Measurements from ENCODE around the gene ERN1. TPM values are rescaled to one million over a fixed set of nuclear protein-coding genes. Genes with fewer than 3 reads are reported as not detected.

Gene ERN1
- total RNA-seq, 1 donor from 2014 or later = 91.0 TPM

DNA sequence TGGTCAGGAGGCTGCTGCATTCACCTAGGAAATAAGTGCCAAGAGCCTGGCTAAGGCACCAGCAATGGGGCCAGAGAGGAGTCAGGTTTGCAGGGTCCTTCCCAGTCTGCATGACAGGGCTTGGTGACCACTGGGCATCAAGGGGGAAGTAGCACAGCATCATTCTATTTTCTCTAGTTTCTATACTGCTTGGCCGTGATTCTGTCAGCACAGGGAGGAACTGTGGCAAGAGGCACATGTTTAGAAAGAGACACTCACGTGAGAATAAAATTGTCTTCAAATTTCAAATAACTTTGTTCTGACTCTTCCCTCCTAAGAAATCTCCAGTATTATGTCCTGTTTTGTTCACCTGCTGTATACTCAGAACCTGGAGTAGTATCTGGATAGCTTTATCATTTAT, 37.8 kb downstream of the ERN1 start:
- peak overlapping the region; percentile 68 for H3K27ac Mint-ChIP-seq
- DNase-seq (ENCODE audit: low spot score) = no peak
- no peaks in the 10 kb centered on the region for H3K9me3 Mint-ChIP-seq
- H3K36me3 Mint-ChIP-seq (ENCODE audit: low read depth) = peaks cover 84% of the 10 kb centered on the region
- H3K4me1 Mint-ChIP-seq (ENCODE audit: low read depth) = peaks cover 80% of the 10 kb centered on the region
- intact Hi-C loops (cut with micrococcal nuclease) = no loop called here
- no peak overlapping the region for H3K4me3 Mint-ChIP-seq (ENCODE audit: low read depth)
- no peaks in the 10 kb centered on the region for H3K27me3 Mint-ChIP-seq (ENCODE audit: low read depth)

GRCh38 chr17:64091571-64091970, 38.4 kb downstream of the ERN1 start:
- intact Hi-C loops (cut with micrococcal nuclease) = loop anchor here (1.0 to 2.0 kb wide), 2 partner anchors 25 to 67 kb away; no protein-coding TSS in a partner anchor
- H3K36me3 Mint-ChIP-seq (ENCODE audit: low read depth) = peaks cover 82% of the 10 kb centered on the region

GRCh38 chr17:64091116-64091515, 38.8 kb downstream of the ERN1 start:
- peak overlapping the region; percentile 70 for H3K4me3 Mint-ChIP-seq (ENCODE audit: low read depth)

More at GRCh38 chr17:64091571-64091970, 38.4 kb downstream of the ERN1 start:
- no peak for DNase-seq (ENCODE audit: low spot score)
- peaks cover 76% of the 10 kb centered on the region for H3K4me1 Mint-ChIP-seq (ENCODE audit: low read depth)
- H3K9me3 Mint-ChIP-seq = no peaks in the 10 kb centered on the region
- H3K27ac Mint-ChIP-seq = peak overlapping the region; percentile 96
- no peaks in the 10 kb centered on the region for H3K27me3 Mint-ChIP-seq (ENCODE audit: low read depth)
- peak overlapping the region; percentile 70 for H3K4me3 Mint-ChIP-seq (ENCODE audit: low read depth)

GRCh38 chr17:64090144-64090543, 39.8 kb downstream of the ERN1 start:
- no peak for DNase-seq (ENCODE audit: low spot score)
- intact Hi-C loops (cut with micrococcal nuclease) = loop anchor here (2.0 kb wide), 1 partner anchor 65 kb away; no protein-coding TSS in a partner anchor
- Mint-ChIP-seq H3K27me3 (ENCODE audit: low read depth) (no peaks in the 10 kb centered on the region), H3K4me1 (ENCODE audit: low read depth) (peaks cover 66% of the 10 kb centered on the region), H3K27ac (peak overlapping the region; percentile 96), H3K36me3 (ENCODE audit: low read depth) (peaks cover 70% of the 10 kb centered on the region), H3K9me3 (no peaks in the 10 kb centered on the region), H3K4me3 (ENCODE audit: low read depth) (no peak overlapping the region)

More at GRCh38 chr17:64091116-64091515, 38.8 kb downstream of the ERN1 start:
- Mint-ChIP-seq H3K9me3 (no peaks in the 10 kb centered on the region), H3K36me3 (ENCODE audit: low read depth) (peaks cover 79% of the 10 kb centered on the region), H3K4me1 (ENCODE audit: low read depth) (peaks cover 74% of the 10 kb centered on the region), H3K27ac (peak overlapping the region; percentile 96), H3K27me3 (ENCODE audit: low read depth) (no peaks in the 10 kb centered on the region)
- intact Hi-C loops (cut with micrococcal nuclease) = loop anchor here (1.0 to 2.0 kb wide), 2 partner anchors 25 to 66 kb away; no protein-coding TSS in a partner anchor
- DNase-seq (ENCODE audit: low spot score) = no peak

GRCh38 chr17:64087252-64088005, 42.5 kb downstream of the ERN1 start:
- intact Hi-C loops (cut with micrococcal nuclease) = loop anchor here (10.0 kb wide), 1 partner anchor 297 kb away; no protein-coding TSS in a partner anchor
- H3K9me3 Mint-ChIP-seq = no peaks in the 10 kb centered on the region
- peaks cover 45% of the 10 kb centered on the region for H3K36me3 Mint-ChIP-seq (ENCODE audit: low read depth)
- no peak for DNase-seq (ENCODE audit: low spot score)
- H3K4me1 Mint-ChIP-seq (ENCODE audit: low read depth) = peaks cover 53% of the 10 kb centered on the region
- peak overlapping the region; percentile 75 for H3K27ac Mint-ChIP-seq
- H3K27me3 Mint-ChIP-seq (ENCODE audit: low read depth) = no peaks in the 10 kb centered on the region
- peak overlapping the region; percentile 5 for H3K4me3 Mint-ChIP-seq (ENCODE audit: low read depth)

DNA sequence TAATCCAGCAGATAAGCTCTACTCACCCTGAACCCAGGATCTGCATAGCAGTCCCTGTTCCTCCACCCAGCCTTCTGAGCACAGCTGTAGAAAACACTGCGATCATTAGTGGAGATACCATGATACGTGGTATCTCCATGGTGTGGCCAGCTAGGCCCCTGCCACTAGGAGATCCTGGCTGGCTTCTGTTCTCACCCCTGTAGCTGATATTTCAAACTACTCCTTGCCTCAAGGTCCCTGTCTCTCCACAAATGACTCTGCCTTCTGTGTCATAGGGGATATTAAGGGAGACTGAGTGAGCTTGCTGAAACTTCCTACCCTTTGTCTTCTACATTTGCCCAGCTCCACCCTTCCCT, 44.3 kb downstream of the ERN1 start:
- H3K9me3 Mint-ChIP-seq = no peaks in the 10 kb centered on the region
- intact Hi-C loops (cut with micrococcal nuclease) = loop anchor here (10.0 kb wide), 1 partner anchor 299 kb away; no protein-coding TSS in a partner anchor
- no peak overlapping the region for H3K4me3 Mint-ChIP-seq (ENCODE audit: low read depth)
- no peak for DNase-seq (ENCODE audit: low spot score)
- peaks cover 53% of the 10 kb centered on the region for H3K4me1 Mint-ChIP-seq (ENCODE audit: low read depth)
- H3K27me3 Mint-ChIP-seq (ENCODE audit: low read depth) = no peaks in the 10 kb centered on the region
- no peak overlapping the region for H3K27ac Mint-ChIP-seq
- peaks cover 45% of the 10 kb centered on the region for H3K36me3 Mint-ChIP-seq (ENCODE audit: low read depth)

DNA sequence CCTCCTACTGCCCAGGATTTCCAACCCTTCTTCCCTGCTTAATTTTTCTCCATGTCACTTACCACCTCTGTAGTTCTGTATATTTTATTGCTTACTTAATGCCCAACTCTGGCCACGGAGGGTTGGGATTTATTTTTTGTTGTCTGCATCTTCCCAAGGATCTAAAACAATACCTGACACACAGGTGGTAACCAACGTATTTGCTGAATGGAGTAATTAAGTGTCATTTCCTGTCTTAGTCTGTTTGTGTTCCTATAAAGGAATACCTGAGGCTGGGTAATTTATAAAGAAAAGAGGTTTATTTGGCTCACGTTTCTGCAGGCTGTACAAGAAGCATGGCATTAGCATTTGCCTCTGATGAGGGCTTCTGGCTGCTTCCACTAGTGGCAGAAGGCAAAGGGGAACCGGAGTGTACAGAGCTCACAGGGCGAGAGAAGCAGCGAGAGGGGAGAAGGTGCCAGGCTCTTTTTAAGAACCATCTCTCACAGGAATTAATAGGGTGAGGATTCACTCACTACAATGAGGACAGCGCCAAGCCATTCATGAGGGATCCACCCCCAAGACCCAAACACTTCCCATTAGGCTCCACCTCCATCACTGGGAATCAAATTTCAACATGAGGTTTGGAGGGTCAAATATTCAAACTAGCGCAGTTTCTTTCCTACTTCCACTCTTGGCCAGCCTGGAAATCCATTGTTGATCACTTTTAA, 44.8 kb downstream of the ERN1 start:
- H3K9me3 Mint-ChIP-seq = no peaks in the 10 kb centered on the region
- peaks cover 53% of the 10 kb centered on the region for H3K4me1 Mint-ChIP-seq (ENCODE audit: low read depth)
- H3K27ac Mint-ChIP-seq = no peak overlapping the region
- H3K27me3 Mint-ChIP-seq (ENCODE audit: low read depth) = no peaks in the 10 kb centered on the region
- no peak overlapping the region for H3K4me3 Mint-ChIP-seq (ENCODE audit: low read depth)
- peaks cover 46% of the 10 kb centered on the region for H3K36me3 Mint-ChIP-seq (ENCODE audit: low read depth)
- DNase-seq (ENCODE audit: low spot score) = no peak
- intact Hi-C loops (cut with micrococcal nuclease) = loop anchor here (5.0 to 10.0 kb wide), 2 partner anchors 63 to 300 kb away; partner anchors contain the start of gene ICAM2

DNA sequence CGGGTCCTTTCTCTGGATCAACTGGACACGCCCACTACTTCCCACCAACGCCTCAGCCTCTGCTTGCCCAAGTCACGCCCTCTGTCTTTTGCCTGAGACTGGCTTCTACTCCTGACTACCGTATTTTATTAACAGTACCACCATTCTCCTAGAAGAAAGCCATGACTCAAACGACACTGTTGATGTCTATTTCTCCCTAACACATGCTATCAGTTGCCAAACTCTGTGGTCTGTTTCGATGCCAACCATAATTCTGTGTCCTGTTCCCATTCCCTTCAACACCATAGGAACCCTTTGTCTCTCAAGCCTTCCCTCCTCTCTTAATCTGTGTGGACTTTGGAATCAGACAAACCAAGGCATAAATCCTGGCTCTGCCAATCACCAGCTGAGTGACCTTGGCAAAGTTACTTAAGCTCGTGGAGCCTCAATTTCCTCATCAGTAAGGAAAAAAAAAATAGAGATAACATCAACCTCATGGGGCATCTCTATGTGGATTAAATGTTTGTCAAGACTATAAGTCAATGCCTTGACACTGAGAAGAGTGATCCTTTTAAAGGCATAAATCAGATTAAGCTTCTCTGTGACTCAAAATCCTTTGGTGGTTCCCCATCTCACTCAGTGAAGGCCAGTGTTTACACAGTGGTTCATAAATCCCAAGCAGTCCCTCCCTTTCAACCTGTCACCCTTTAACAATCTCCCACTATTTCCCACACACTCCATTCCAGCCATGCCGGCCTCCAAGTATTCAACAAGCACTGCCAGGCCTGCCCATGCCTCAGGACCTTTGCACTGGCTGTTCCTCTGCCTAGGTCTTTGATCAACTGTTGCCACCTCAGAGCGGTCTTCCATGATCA, 45.6 kb downstream of the ERN1 start:
- Mint-ChIP-seq H3K27ac (no peak overlapping the region), H3K9me3 (no peaks in the 10 kb centered on the region), H3K4me3 (ENCODE audit: low read depth) (no peak overlapping the region), H3K36me3 (ENCODE audit: low read depth) (peaks cover 48% of the 10 kb centered on the region), H3K4me1 (ENCODE audit: low read depth) (peaks cover 53% of the 10 kb centered on the region), H3K27me3 (ENCODE audit: low read depth) (no peaks in the 10 kb centered on the region)
- intact Hi-C loops (cut with micrococcal nuclease) = loop anchor here (5.0 to 10.0 kb wide), 2 partner anchors 62 to 300 kb away; partner anchors contain the start of gene ICAM2
- no peak for DNase-seq (ENCODE audit: low spot score)

- Mint-ChIP-seq H3K36me3 (ENCODE audit: low read depth) (peaks cover 52% of the 10 kb centered on the region), H3K4me3 (ENCODE audit: low read depth) (no peak overlapping the region), H3K4me1 (ENCODE audit: low read depth) (peaks cover 55% of the 10 kb centered on the region), H3K9me3 (no peaks in the 10 kb centered on the region), H3K27me3 (ENCODE audit: low read depth) (no peaks in the 10 kb centered on the region), H3K27ac (no peak overlapping the region)
- DNase-seq (ENCODE audit: low spot score) = no peak
- intact Hi-C loops (cut with micrococcal nuclease) = loop anchor here (5.0 to 10.0 kb wide), 2 partner anchors 61 to 301 kb away; partner anchors contain the start of gene ICAM2
Observed at GRCh38 chr17:64083563-64084085, 46.3 kb downstream of the ERN1 start.

DNA sequence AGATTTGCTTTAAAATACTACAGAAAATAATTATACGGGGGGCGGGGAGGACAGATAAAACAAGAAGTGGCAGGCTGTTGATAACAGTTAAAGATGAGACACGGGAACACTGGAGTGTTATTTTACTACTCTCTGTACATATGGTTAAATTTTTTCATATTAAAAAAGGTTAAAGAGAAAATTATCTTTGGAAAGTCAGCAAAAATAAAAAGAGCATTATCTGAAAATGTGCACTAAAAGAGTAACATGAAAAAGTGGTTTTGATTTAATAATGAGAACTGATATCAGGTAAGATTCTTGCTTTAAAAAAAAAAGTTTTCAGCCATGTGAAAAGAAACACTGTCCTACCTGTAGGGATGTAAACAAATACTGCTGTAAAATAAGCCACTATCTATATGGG, 46.9 kb downstream of the ERN1 start:
- Mint-ChIP-seq H3K4me3 (ENCODE audit: low read depth) (peak overlapping the region; percentile 11), H3K9me3 (no peaks in the 10 kb centered on the region), H3K27me3 (ENCODE audit: low read depth) (no peaks in the 10 kb centered on the region), H3K36me3 (ENCODE audit: low read depth) (peaks cover 52% of the 10 kb centered on the region), H3K27ac (peak overlapping the region; percentile 89), H3K4me1 (ENCODE audit: low read depth) (peaks cover 51% of the 10 kb centered on the region)
- no peak for DNase-seq (ENCODE audit: low spot score)
- intact Hi-C loops (cut with micrococcal nuclease) = loop anchor here (5.0 to 10.0 kb wide), 2 partner anchors 61 to 302 kb away; partner anchors contain the start of gene ICAM2

DNA sequence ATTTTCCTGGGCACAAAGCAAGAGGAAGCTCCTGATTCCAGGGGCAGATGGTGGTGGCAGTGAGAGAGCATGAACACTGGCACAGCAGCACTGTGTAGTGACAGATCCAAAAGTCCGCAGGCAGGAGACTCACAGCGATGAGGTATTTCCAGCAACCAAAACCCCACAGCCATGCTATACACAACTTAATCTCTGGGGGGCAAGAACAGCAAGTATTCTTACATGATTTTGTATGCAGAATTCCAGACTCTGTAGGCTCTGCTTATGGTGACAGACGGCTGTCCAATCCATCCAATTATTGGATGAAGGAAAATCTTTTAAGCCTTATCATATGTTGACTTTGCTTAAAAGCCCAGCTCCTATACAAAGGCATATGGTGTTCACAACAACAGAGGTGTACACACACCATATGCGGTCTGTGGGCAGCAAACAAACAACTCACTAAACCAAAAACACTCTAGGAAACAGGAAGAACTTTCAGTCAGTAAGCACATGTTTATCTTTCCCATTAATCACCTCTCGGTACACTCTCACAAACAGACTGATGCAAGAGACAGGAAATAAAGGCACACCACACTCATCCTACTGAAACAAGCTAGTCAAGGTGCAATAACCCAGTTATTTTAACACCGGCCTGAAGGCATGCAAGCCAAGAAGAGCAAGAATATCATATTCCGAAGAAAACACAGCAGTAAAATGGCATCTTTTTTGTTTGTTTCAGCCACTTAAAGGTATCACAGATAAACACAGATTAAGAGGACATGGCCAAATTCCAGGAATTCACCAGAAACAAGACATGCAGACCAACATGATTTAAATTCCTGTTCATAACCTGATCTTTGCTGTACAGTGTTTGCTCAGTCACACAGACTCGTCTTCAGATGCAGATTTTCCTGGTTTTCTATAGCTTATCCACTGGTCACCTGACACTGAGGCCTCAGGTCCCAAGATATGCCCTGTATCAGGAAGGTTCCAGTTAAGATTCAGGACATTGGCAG, 47.8 kb downstream of the ERN1 start:
- DNase-seq (ENCODE audit: low spot score) = peak; percentile 39
- Mint-ChIP-seq H3K4me1 (ENCODE audit: low read depth) (peaks cover 46% of the 10 kb centered on the region), H3K27me3 (ENCODE audit: low read depth) (no peaks in the 10 kb centered on the region), H3K27ac (peak overlapping the region; percentile 89), H3K4me3 (ENCODE audit: low read depth) (peak overlapping the region; percentile 67), H3K9me3 (no peaks in the 10 kb centered on the region), H3K36me3 (ENCODE audit: low read depth) (peaks cover 56% of the 10 kb centered on the region)
- intact Hi-C loops (cut with micrococcal nuclease) = loop anchor here (1.0 to 10.0 kb wide), 5 partner anchors 21 to 303 kb away; partner anchors contain the start of genes ERN1 and ICAM2

Measured in activated T-helper 2 cell treated with anti-CD3 and anti-CD28 coated beads, Interferon-gamma antibody, Interleukin-2, Interleukin-4, amounts not matched to agents 10 μg/mL and 5 μg/mL and 100 μg/mL, durations not matched to agents 14 hours and 24 hours and 36 hours (primary cell).